Transverse colon (tissue), 4 donors: ENCODE data around the gene PCGF2.

Source experiments
- POLR2A ChIP-seq: fragments of 450-650 bp; IDR thresholded peaks from one replicate; pipeline ENCODE4 v1.6.1; 2016; ENCODE audit warnings: antibody characterized with exemption, mild to moderate bottlenecking, moderate library complexity
- POLR2AphosphoS5 ChIP-seq, 3 donors: sonication (generic); formaldehyde crosslinking; IDR thresholded peaks; one replicate each; pipeline ENCODE4 v1.6.1; 2016; ENCODE audit warnings: antibody characterized with exemption in 3 of 3
- TF ChIP-seq, protein P1 (sequence below), 5 experiments: fragments of 200-600 bp in 3 of 5; fragments of 450-650 bp in 2 of 5; sonication (generic) in 3 of 5; IDR thresholded peaks; 1 replicate in 2 of 5; 2 replicates in 3 of 5; pipeline ENCODE4 v1.5.1; 2016 to 2017; ENCODE audit warnings: antibody characterized with exemption in 5 of 5, inconsistent platforms in 3 of 5, mild to moderate bottlenecking in 2 of 5, moderate library complexity in 1 of 5

DNA sequence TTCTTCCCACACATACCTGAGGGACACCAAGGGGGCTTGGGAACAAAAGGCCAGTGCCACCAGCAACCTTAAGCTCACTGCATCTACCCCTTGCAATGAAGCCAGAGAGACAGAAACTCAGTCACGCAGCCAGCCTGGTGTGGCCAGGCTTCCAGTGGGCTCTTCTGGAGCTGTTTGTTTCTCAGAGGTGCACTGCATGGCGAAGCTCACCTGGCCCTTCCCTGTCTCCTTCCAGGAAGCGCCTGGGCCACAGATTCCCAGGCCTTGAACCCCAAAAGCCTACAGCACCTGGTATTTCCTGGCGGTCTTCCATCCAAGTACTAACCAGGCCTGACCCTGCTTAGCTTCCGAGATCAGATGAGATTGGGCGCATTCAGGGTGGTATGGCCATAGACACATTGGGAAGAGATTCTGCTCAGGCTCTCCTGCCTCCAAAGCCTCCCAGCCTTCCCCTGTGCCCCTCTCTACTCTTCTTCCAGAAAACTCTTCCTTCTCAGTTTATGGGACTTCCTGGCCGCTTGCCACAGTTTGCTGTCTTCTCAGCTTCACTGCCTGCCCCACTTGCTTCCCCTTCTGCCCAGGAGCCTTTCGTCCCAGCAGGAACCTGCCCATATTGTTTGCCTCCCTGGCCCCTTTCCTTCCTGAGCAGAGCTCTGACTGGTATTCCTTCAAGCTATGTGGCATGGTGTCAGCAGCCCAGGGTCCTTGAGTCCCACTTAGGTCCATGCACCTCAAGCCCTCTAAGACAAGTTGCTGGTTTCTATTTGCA lies 16.4 kb downstream of the PCGF2 start:
- TF ChIP-seq, protein P1, sequence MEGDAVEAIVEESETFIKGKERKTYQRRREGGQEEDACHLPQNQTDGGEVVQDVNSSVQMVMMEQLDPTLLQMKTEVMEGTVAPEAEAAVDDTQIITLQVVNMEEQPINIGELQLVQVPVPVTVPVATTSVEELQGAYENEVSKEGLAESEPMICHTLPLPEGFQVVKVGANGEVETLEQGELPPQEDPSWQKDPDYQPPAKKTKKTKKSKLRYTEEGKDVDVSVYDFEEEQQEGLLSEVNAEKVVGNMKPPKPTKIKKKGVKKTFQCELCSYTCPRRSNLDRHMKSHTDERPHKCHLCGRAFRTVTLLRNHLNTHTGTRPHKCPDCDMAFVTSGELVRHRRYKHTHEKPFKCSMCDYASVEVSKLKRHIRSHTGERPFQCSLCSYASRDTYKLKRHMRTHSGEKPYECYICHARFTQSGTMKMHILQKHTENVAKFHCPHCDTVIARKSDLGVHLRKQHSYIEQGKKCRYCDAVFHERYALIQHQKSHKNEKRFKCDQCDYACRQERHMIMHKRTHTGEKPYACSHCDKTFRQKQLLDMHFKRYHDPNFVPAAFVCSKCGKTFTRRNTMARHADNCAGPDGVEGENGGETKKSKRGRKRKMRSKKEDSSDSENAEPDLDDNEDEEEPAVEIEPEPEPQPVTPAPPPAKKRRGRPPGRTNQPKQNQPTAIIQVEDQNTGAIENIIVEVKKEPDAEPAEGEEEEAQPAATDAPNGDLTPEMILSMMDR (IDR thresholded peaks at IDR 0.05) = no peak
- TF ChIP-seq POLR2A (no peak), POLR2AphosphoS5 (IDR thresholded peaks at IDR 0.05) (no peak)
